WTC11 (cell line): ENCODE data around the gene SH3BP4. TPM values are rescaled to one million over a fixed set of nuclear protein-coding genes. Genes with fewer than 3 reads are reported as not detected.

ENCODE experiments used
- ATAC-seq: fragments of 200-7000 bp; cut with Tn5 transposase; 2 replicates; pipeline ENCODE4 v1.10.0; 2021; ENCODE audit warnings: mild to moderate bottlenecking, moderate library complexity
- CTCF ChIA-PET: fragments of 300-600 bp; sonication (Branson Sonifier 250); formaldehyde crosslinking; loops from one replicate; lab custom pipeline; 2021; ENCODE audit warnings: antibody characterized with exemption; lab: Charles Lee
- POLR2A ChIA-PET: fragments of 350-600 bp; sonication (Branson Sonifier 250); formaldehyde crosslinking; loops from one replicate; lab custom pipeline; 2021; ENCODE audit warnings: antibody characterized with exemption; lab: Charles Lee
- DNase-seq: peaks from one replicate; pipeline ENCODE4 v3.0.0; 2021; ENCODE audit warnings: low spot score
- H3K27ac Mint-ChIP-seq: 2 replicates; pipeline ENCODE4 v1.8.0; 2021; ENCODE audit warnings: mixed read lengths
- H3K27me3 Mint-ChIP-seq: 2 replicates; pipeline ENCODE4 v1.8.0; 2021; ENCODE audit warnings: low read depth, mild to moderate bottlenecking, moderate library complexity, mixed read lengths
- H3K36me3 Mint-ChIP-seq: 2 replicates; pipeline ENCODE4 v1.8.0; 2021; ENCODE audit warnings: mixed read lengths
- H3K4me1 Mint-ChIP-seq: 2 replicates; pipeline ENCODE4 v1.8.0; 2022; ENCODE audit warnings: mixed read lengths
- H3K4me3 Mint-ChIP-seq: 2 replicates; pipeline ENCODE4 v1.8.0; 2021; ENCODE audit warnings: mild to moderate bottlenecking, moderate library complexity, mixed read lengths
- H3K9me3 Mint-ChIP-seq: 2 replicates; pipeline ENCODE4 v1.8.0; 2021; ENCODE audit warnings: mixed read lengths
- EMX1 ChIP-seq: fragments of 250-450 bp; sonication (Bioruptor Pico); IDR thresholded peaks from 2 replicates; pipeline ENCODE4 v1.8.0; 2021; ENCODE audit warnings: mild to moderate bottlenecking
- FOXJ3 ChIP-seq: sonication (generic); formaldehyde crosslinking; IDR thresholded peaks from 2 replicates; pipeline ENCODE4 v1.9.0; 2021; ENCODE audit warnings: missing genetic modification reagents, mild to moderate bottlenecking, borderline replicate concordance
- IRF2 ChIP-seq: sonication (generic); formaldehyde crosslinking; IDR thresholded peaks from 2 replicates; pipeline ENCODE4 v1.8.0; 2022; ENCODE audit warnings: low read depth, missing genetic modification reagents, borderline replicate concordance
- NFE2L1 ChIP-seq: sonication (generic); formaldehyde crosslinking; IDR thresholded peaks from 2 replicates; pipeline ENCODE4 v1.8.1; 2023; ENCODE audit warnings: missing genetic modification reagents
- NFYB ChIP-seq: sonication (generic); formaldehyde crosslinking; conservative IDR thresholded peaks from 2 replicates; pipeline ENCODE4 v1.8.0; 2022; ENCODE audit warnings: low read depth, missing genetic modification reagents
- NR2C2 ChIP-seq: sonication (generic); formaldehyde crosslinking; IDR thresholded peaks from 2 replicates; pipeline ENCODE4 v1.8.0; 2022; ENCODE audit warnings: mild to moderate bottlenecking, missing genetic modification reagents
- TEAD1 ChIP-seq: sonication (generic); formaldehyde crosslinking; IDR thresholded peaks from 2 replicates; pipeline ENCODE4 v1.8.0; 2022; ENCODE audit warnings: mild to moderate bottlenecking, missing genetic modification reagents
- TEAD4 ChIP-seq: sonication (generic); formaldehyde crosslinking; IDR thresholded peaks from 2 replicates; pipeline ENCODE4 v1.8.0; 2022; ENCODE audit warnings: mild to moderate bottlenecking, missing genetic modification reagents
- ZNF138 ChIP-seq: sonication (generic); formaldehyde crosslinking; conservative IDR thresholded peaks from 2 replicates; pipeline ENCODE4 v1.8.1; 2022; ENCODE audit warnings: mild to moderate bottlenecking, moderate library complexity, missing genetic modification reagents
- ZNF232 ChIP-seq: sonication (generic); formaldehyde crosslinking; IDR thresholded peaks from 2 replicates; pipeline ENCODE4 v1.8.0; 2022; ENCODE audit warnings: mild to moderate bottlenecking, missing genetic modification reagents
- ZNF263 ChIP-seq: sonication (generic); formaldehyde crosslinking; IDR thresholded peaks from 2 replicates; pipeline ENCODE4 v1.8.1; 2022; ENCODE audit warnings: low read depth, mild to moderate bottlenecking, moderate library complexity, missing genetic modification reagents
- total RNA-seq: library from RNA; stranded (reverse); gene quantifications from 3 replicates; pipeline ENCODE4 v1.2.3, GENCODE V29; 2021
- TF ChIP-seq, protein P1 (sequence below): sonication (generic); formaldehyde crosslinking; IDR thresholded peaks from 2 replicates; pipeline ENCODE4 v1.8.1; 2023; ENCODE audit warnings: mild to moderate bottlenecking, missing genetic modification reagents, borderline replicate concordance
- TF ChIP-seq, protein P2 (sequence below): sonication (generic); formaldehyde crosslinking; IDR thresholded peaks from 2 replicates; pipeline ENCODE4 v1.8.0; 2023; ENCODE audit warnings: mild to moderate bottlenecking, missing genetic modification reagents
- TF ChIP-seq, protein P3 (sequence below): sonication (generic); formaldehyde crosslinking; IDR thresholded peaks from 2 replicates; pipeline ENCODE4 v1.8.1; 2023; ENCODE audit warnings: mild to moderate bottlenecking, missing genetic modification reagents, moderate library complexity
- TF ChIP-seq, protein P4 (sequence below): sonication (generic); formaldehyde crosslinking; IDR thresholded peaks from 2 replicates; pipeline ENCODE4 v1.8.1; 2022; ENCODE audit warnings: mild to moderate bottlenecking, moderate library complexity, missing genetic modification reagents
- TF ChIP-seq, protein P5 (sequence below): sonication (generic); formaldehyde crosslinking; IDR thresholded peaks from 2 replicates; pipeline ENCODE4 v1.8.0; 2022; ENCODE audit warnings: mild to moderate bottlenecking, missing genetic modification reagents
- TF ChIP-seq, protein P6 (sequence below): sonication (generic); formaldehyde crosslinking; IDR thresholded peaks from 2 replicates; pipeline ENCODE4 v1.8.1; 2022; ENCODE audit warnings: missing genetic modification reagents, borderline replicate concordance
- TF ChIP-seq, protein P7 (sequence below): sonication (generic); formaldehyde crosslinking; IDR thresholded peaks from 2 replicates; pipeline ENCODE4 v1.8.0; 2023; ENCODE audit warnings: missing genetic modification reagents
- TF ChIP-seq, protein P8 (sequence below): sonication (generic); formaldehyde crosslinking; IDR thresholded peaks from 2 replicates; pipeline ENCODE4 v1.8.1; 2023; ENCODE audit warnings: mild to moderate bottlenecking, missing genetic modification reagents
- TF ChIP-seq, protein P9 (sequence below): sonication (generic); formaldehyde crosslinking; IDR thresholded peaks from 2 replicates; pipeline ENCODE4 v1.8.1; 2023; ENCODE audit warnings: mild to moderate bottlenecking, missing genetic modification reagents, moderate library complexity

Gene SH3BP4
- total RNA-seq, 1 experiment from 2014 or later: 44.4 TPM

DNA sequence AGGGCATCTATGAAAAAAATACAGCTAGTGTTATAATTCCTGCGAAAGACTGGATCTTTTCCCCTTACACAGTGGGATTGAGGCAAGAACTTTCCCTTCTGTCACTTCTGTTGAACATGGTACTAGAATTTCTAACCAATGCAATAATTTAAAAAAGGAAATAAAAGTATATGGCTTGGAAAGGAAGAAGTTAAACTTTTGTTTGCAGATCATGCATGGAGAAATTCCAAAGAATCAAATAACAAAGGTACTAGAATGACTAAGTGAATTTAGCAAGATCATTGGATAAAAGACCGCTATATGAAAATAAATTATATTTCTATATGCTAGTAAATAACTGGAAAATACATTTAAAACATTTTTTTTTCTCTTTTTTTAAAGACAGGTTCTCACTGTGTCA, 31.0 kb upstream of the SH3BP4 start:
- Mint-ChIP-seq H3K27ac (no peak overlapping the region), H3K36me3 (no peaks in the 10 kb centered on the region), H3K9me3 (peaks cover 17% of the 10 kb centered on the region), H3K4me1 (peaks cover 16% of the 10 kb centered on the region), H3K4me3 (no peak overlapping the region), H3K27me3 (peaks cover 52% of the 10 kb centered on the region)
- CTCF ChIA-PET: interaction anchor here (0.7 to 1.5 kb wide), 2 partner anchors 40 to 779 kb away, joined by 3 to 4 read pairs; no protein-coding TSS in a partner anchor
- DNase-seq: no peak
- POLR2A ChIA-PET: no interaction called here
- no peak for ATAC-seq
- TF ChIP-seq, protein P1, sequence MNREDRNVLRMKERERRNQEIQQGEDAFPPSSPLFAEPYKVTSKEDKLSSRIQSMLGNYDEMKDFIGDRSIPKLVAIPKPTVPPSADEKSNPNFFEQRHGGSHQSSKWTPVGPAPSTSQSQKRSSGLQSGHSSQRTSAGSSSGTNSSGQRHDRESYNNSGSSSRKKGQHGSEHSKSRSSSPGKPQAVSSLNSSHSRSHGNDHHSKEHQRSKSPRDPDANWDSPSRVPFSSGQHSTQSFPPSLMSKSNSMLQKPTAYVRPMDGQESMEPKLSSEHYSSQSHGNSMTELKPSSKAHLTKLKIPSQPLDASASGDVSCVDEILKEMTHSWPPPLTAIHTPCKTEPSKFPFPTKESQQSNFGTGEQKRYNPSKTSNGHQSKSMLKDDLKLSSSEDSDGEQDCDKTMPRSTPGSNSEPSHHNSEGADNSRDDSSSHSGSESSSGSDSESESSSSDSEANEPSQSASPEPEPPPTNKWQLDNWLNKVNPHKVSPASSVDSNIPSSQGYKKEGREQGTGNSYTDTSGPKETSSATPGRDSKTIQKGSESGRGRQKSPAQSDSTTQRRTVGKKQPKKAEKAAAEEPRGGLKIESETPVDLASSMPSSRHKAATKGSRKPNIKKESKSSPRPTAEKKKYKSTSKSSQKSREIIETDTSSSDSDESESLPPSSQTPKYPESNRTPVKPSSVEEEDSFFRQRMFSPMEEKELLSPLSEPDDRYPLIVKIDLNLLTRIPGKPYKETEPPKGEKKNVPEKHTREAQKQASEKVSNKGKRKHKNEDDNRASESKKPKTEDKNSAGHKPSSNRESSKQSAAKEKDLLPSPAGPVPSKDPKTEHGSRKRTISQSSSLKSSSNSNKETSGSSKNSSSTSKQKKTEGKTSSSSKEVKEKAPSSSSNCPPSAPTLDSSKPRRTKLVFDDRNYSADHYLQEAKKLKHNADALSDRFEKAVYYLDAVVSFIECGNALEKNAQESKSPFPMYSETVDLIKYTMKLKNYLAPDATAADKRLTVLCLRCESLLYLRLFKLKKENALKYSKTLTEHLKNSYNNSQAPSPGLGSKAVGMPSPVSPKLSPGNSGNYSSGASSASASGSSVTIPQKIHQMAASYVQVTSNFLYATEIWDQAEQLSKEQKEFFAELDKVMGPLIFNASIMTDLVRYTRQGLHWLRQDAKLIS: no peak
- TF ChIP-seq, protein P2, sequence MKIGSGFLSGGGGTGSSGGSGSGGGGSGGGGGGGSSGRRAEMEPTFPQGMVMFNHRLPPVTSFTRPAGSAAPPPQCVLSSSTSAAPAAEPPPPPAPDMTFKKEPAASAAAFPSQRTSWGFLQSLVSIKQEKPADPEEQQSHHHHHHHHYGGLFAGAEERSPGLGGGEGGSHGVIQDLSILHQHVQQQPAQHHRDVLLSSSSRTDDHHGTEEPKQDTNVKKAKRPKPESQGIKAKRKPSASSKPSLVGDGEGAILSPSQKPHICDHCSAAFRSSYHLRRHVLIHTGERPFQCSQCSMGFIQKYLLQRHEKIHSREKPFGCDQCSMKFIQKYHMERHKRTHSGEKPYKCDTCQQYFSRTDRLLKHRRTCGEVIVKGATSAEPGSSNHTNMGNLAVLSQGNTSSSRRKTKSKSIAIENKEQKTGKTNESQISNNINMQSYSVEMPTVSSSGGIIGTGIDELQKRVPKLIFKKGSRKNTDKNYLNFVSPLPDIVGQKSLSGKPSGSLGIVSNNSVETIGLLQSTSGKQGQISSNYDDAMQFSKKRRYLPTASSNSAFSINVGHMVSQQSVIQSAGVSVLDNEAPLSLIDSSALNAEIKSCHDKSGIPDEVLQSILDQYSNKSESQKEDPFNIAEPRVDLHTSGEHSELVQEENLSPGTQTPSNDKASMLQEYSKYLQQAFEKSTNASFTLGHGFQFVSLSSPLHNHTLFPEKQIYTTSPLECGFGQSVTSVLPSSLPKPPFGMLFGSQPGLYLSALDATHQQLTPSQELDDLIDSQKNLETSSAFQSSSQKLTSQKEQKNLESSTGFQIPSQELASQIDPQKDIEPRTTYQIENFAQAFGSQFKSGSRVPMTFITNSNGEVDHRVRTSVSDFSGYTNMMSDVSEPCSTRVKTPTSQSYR (CRISPR knock-in tag): no peak
- TF ChIP-seq NR2C2 (no peak), EMX1 (no peak)

DNA sequence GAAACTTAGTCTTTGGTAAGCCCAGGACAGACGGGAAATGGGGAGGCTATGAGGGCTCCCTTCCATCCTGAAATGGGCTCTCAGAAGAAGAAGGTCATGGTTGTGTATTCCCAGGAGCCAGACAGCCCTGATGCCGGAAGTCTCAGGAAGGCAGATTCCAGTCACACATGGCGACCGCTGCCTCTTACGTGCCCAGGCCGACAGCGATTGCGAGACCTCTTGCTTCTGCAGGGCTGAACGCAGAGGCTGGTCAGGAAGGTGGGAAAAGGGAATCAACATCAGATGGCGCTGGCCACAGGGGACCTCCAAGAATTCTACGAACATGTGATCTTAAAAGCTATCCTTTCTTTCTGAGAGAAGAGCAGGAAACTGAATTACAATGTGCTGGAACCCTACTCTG, 22.8 kb upstream of the SH3BP4 start:
- TF ChIP-seq EMX1 (no peak), NFE2L1 (CRISPR knock-in tag) (no peak), ZNF232 (no peak), ZNF263 (CRISPR knock-in tag) (no peak), ZNF138 (CRISPR knock-in tag) (no peak), TEAD4 (CRISPR knock-in tag) (no peak), IRF2 (CRISPR knock-in tag) (no peak), TEAD1 (CRISPR knock-in tag) (no peak), FOXJ3 (CRISPR knock-in tag) (no peak), NFYB (CRISPR knock-in tag) (no peak)
- TF ChIP-seq, protein P3, sequence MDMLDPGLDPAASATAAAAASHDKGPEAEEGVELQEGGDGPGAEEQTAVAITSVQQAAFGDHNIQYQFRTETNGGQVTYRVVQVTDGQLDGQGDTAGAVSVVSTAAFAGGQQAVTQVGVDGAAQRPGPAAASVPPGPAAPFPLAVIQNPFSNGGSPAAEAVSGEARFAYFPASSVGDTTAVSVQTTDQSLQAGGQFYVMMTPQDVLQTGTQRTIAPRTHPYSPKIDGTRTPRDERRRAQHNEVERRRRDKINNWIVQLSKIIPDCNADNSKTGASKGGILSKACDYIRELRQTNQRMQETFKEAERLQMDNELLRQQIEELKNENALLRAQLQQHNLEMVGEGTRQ (CRISPR knock-in tag): no peak
- TF ChIP-seq, protein P4, sequence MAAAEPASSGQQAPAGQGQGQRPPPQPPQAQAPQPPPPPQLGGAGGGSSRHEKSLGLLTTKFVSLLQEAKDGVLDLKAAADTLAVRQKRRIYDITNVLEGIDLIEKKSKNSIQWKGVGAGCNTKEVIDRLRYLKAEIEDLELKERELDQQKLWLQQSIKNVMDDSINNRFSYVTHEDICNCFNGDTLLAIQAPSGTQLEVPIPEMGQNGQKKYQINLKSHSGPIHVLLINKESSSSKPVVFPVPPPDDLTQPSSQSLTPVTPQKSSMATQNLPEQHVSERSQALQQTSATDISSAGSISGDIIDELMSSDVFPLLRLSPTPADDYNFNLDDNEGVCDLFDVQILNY: no peak
- TF ChIP-seq, protein P5, sequence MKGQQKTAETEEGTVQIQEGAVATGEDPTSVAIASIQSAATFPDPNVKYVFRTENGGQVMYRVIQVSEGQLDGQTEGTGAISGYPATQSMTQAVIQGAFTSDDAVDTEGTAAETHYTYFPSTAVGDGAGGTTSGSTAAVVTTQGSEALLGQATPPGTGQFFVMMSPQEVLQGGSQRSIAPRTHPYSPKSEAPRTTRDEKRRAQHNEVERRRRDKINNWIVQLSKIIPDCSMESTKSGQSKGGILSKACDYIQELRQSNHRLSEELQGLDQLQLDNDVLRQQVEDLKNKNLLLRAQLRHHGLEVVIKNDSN (CRISPR knock-in tag): no peak
- TF ChIP-seq, protein P6, sequence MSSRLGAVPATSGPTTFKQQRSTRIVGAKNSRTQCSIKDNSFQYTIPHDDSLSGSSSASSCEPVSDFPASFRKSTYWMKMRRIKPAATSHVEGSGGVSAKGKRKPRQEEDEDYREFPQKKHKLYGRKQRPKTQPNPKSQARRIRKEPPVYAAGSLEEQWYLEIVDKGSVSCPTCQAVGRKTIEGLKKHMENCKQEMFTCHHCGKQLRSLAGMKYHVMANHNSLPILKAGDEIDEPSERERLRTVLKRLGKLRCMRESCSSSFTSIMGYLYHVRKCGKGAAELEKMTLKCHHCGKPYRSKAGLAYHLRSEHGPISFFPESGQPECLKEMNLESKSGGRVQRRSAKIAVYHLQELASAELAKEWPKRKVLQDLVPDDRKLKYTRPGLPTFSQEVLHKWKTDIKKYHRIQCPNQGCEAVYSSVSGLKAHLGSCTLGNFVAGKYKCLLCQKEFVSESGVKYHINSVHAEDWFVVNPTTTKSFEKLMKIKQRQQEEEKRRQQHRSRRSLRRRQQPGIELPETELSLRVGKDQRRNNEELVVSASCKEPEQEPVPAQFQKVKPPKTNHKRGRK: no peak
- TF ChIP-seq, protein P7, sequence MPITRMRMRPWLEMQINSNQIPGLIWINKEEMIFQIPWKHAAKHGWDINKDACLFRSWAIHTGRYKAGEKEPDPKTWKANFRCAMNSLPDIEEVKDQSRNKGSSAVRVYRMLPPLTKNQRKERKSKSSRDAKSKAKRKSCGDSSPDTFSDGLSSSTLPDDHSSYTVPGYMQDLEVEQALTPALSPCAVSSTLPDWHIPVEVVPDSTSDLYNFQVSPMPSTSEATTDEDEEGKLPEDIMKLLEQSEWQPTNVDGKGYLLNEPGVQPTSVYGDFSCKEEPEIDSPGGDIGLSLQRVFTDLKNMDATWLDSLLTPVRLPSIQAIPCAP (CRISPR knock-in tag): no peak
- TF ChIP-seq, protein P8, sequence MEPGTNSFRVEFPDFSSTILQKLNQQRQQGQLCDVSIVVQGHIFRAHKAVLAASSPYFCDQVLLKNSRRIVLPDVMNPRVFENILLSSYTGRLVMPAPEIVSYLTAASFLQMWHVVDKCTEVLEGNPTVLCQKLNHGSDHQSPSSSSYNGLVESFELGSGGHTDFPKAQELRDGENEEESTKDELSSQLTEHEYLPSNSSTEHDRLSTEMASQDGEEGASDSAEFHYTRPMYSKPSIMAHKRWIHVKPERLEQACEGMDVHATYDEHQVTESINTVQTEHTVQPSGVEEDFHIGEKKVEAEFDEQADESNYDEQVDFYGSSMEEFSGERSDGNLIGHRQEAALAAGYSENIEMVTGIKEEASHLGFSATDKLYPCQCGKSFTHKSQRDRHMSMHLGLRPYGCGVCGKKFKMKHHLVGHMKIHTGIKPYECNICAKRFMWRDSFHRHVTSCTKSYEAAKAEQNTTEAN (CRISPR knock-in tag): no peak
- TF ChIP-seq, protein P9, sequence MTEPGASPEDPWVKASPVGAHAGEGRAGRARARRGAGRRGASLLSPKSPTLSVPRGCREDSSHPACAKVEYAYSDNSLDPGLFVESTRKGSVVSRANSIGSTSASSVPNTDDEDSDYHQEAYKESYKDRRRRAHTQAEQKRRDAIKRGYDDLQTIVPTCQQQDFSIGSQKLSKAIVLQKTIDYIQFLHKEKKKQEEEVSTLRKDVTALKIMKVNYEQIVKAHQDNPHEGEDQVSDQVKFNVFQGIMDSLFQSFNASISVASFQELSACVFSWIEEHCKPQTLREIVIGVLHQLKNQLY (CRISPR knock-in tag): no peak
- no peak overlapping the region for H3K27ac Mint-ChIP-seq
- no peak overlapping the region for H3K4me3 Mint-ChIP-seq
- ATAC-seq (no peak), DNase-seq (no peak)
- peaks cover 33% of the 10 kb centered on the region for H3K4me1 Mint-ChIP-seq
- H3K27me3 Mint-ChIP-seq: peaks cover 58% of the 10 kb centered on the region
- CTCF ChIA-PET: no interaction called here
- POLR2A ChIA-PET: no interaction called here
- peaks cover 14% of the 10 kb centered on the region for H3K9me3 Mint-ChIP-seq
- H3K36me3 Mint-ChIP-seq: no peaks in the 10 kb centered on the region
